GM23338 (cell line): ENCODE measurements around the gene STAT4. TPM values are rescaled to one million over a fixed set of nuclear protein-coding genes. Genes with fewer than 3 reads are reported as not detected.

Source experiments
- ATAC-seq: fragments of 200-7000 bp; cut with Tn5 transposase; 3 replicates; pipeline ENCODE4 v1.9.1; 2020
- DNase-seq: peaks from one replicate; pipeline ENCODE4 v3.0.0-alpha.2; 2015; ENCODE audit warnings: low spot score
- H2AFZ ChIP-seq: fragments of 200-600 bp; sonication (generic); 2 replicates; pipeline ENCODE4 v1.8.0; 2016; ENCODE audit warnings: antibody characterized with exemption, mild to moderate bottlenecking, moderate library complexity
- H3F3A ChIP-seq: fragments of 200-600 bp; sonication (generic); replicated peaks from 2 replicates; pipeline ENCODE4 v1.8.0; 2017; ENCODE audit warnings: antibody characterized with exemption, mixed run types, low read depth
- H3K27ac ChIP-seq: fragments of 200-600 bp; sonication (generic); 2 replicates; pipeline ENCODE4 v1.6.1; 2016; ENCODE audit warnings: low read depth
- H3K27me3 ChIP-seq: fragments of 200-600 bp; sonication (generic); 2 replicates; pipeline ENCODE4 v1.8.0; 2016; ENCODE audit warnings: mild to moderate bottlenecking, mixed run types, moderate library complexity; ENCODE audit not compliant: insufficient read depth
- H3K36me3 ChIP-seq: fragments of 200-600 bp; sonication (generic); 2 replicates; pipeline ENCODE4 v1.8.0; 2016; ENCODE audit warnings: mild to moderate bottlenecking; ENCODE audit not compliant: insufficient read depth
- H3K4me1 ChIP-seq: fragments of 200-600 bp; sonication (generic); 2 replicates; pipeline ENCODE4 v1.8.0; 2016; ENCODE audit warnings: mild to moderate bottlenecking, moderate library complexity; ENCODE audit not compliant: insufficient read depth
- H3K4me2 ChIP-seq: fragments of 200-600 bp; sonication (generic); 2 replicates; pipeline ENCODE4 v1.7.1; 2017; ENCODE audit warnings: mixed run types
- H3K4me3 ChIP-seq: fragments of 200-600 bp; sonication (generic); 2 replicates; pipeline ENCODE4 v1.6.1; 2016; ENCODE audit warnings: mixed run types
- H3K79me2 ChIP-seq: fragments of 200-600 bp; sonication (generic); replicated peaks from 2 replicates; pipeline ENCODE4 v1.8.0; 2017; ENCODE audit warnings: mild to moderate bottlenecking; ENCODE audit not compliant: insufficient read depth
- H3K9me2 ChIP-seq: fragments of 200-600 bp; sonication (generic); 2 replicates; pipeline ENCODE4 v1.8.0; 2017; ENCODE audit not compliant: insufficient read depth
- H4K20me1 ChIP-seq: fragments of 200-600 bp; sonication (generic); replicated peaks from 2 replicates; pipeline ENCODE4 v1.8.0; 2017; ENCODE audit warnings: mild to moderate bottlenecking; ENCODE audit not compliant: insufficient read depth
- H3K27ac Mint-ChIP-seq: 2 replicates; pipeline ENCODE4 v1.8.0; 2020; ENCODE audit warnings: inconsistent platforms, mild to moderate bottlenecking, moderate library complexity, mixed read lengths
- H3K27me3 Mint-ChIP-seq: 3 replicates; pipeline ENCODE4 v1.8.0; 2022; ENCODE audit warnings: low read depth, mild to moderate bottlenecking, moderate library complexity, mixed read lengths, inconsistent platforms; ENCODE audit not compliant: insufficient read depth, poor library complexity
- H3K36me3 Mint-ChIP-seq: 3 replicates; pipeline ENCODE4 v1.8.0; 2021; ENCODE audit warnings: low read depth, mild to moderate bottlenecking, inconsistent platforms, moderate library complexity, mixed read lengths
- H3K4me1 Mint-ChIP-seq: 3 replicates; pipeline ENCODE4 v1.8.0; 2020; ENCODE audit warnings: mild to moderate bottlenecking, inconsistent platforms, mixed read lengths
- H3K4me3 Mint-ChIP-seq: 3 replicates; pipeline ENCODE4 v1.8.0; 2021; ENCODE audit warnings: moderate library complexity, mild to moderate bottlenecking, inconsistent platforms, mixed read lengths
- H3K9me3 Mint-ChIP-seq: 3 replicates; pipeline ENCODE4 v1.8.0; 2020; ENCODE audit warnings: moderate library complexity, mild to moderate bottlenecking, inconsistent platforms, mixed read lengths
- CREB1 ChIP-seq: fragments of 250-450 bp; sonication (Bioruptor Pico); IDR thresholded peaks from 2 replicates; pipeline ENCODE4 v1.5.0; 2020; ENCODE audit warnings: low read depth, mild to moderate bottlenecking, moderate library complexity
- EZH2 ChIP-seq: fragments of 200-600 bp; sonication (generic); IDR thresholded peaks from one replicate; pipeline ENCODE4 v1.8.0; 2017; ENCODE audit warnings: antibody characterized with exemption, mild to moderate bottlenecking, low read depth; ENCODE audit not compliant: unreplicated experiment
- EZH2phosphoT487 ChIP-seq: fragments of 200-600 bp; sonication (generic); IDR thresholded peaks from one replicate; pipeline ENCODE4 v1.8.1; 2018; ENCODE audit warnings: antibody characterized with exemption; ENCODE audit not compliant: unreplicated experiment
- JUNB ChIP-seq: IDR thresholded peaks from one replicate; pipeline ENCODE4 v1.6.1; 2016; ENCODE audit warnings: antibody characterized with exemption; ENCODE audit not compliant: unreplicated experiment
- NANOG ChIP-seq: IDR thresholded peaks from 2 replicates; pipeline ENCODE4 v1.6.1; 2016; ENCODE audit warnings: antibody characterized with exemption, borderline replicate concordance
- POLR2AphosphoS5 ChIP-seq: IDR thresholded peaks from 2 replicates; pipeline ENCODE4 v1.6.1; 2016; ENCODE audit warnings: antibody characterized with exemption, low read depth
- STAT1 ChIP-seq: IDR thresholded peaks from one replicate; pipeline ENCODE4 v1.6.1; 2016; ENCODE audit warnings: antibody characterized with exemption; ENCODE audit not compliant: unreplicated experiment
- ZNF114 ChIP-seq: fragments of 250-450 bp; sonication (Bioruptor Pico); IDR thresholded peaks from 2 replicates; pipeline ENCODE4 v1.5.0; 2020; ENCODE audit warnings: mild to moderate bottlenecking, moderate library complexity
- ZNF331 ChIP-seq: fragments of 250-450 bp; sonication (Bioruptor Pico); IDR thresholded peaks from 2 replicates; pipeline ENCODE4 v1.5.0; 2020; ENCODE audit warnings: low read depth, mild to moderate bottlenecking, moderate library complexity
- polyA plus RNA-seq: library from polyadenylated mRNA; unstranded; fragments of >200 nt; fragmentation: Nextera tagmentation; extraction: Ambion mirVana; gene quantifications from 2 replicates; pipeline ENCODE4 v1.2.1, GENCODE V29; 2016
- total RNA-seq: library from RNA; depleted of rRNA; stranded (reverse); fragments of >200 nt; shearing (Covaris generic); gene quantifications from 2 replicates; pipeline ENCODE4 v1.2.3, GENCODE V29; 2014
- TF ChIP-seq, protein P1 (sequence below): IDR thresholded peaks from 2 replicates; pipeline ENCODE4 v1.6.1; 2016; ENCODE audit warnings: antibody characterized with exemption
- TF ChIP-seq, protein P2 (sequence below): fragments of 250-450 bp; sonication (Bioruptor Pico); IDR thresholded peaks from 2 replicates; pipeline ENCODE4 v1.5.0; 2020; ENCODE audit warnings: mild to moderate bottlenecking, moderate library complexity
- TF ChIP-seq, protein P3 (sequence below), 2 experiments: fragments of 200-600 bp in 1 of 2; sonication (generic) in 1 of 2; conservative IDR thresholded peaks; 2 replicates each; pipeline versions ENCODE4 v1.5.1 to v1.6.1; 2016 to 2017; ENCODE audit warnings: antibody characterized with exemption in 2 of 2, low read depth in 2 of 2, mild to moderate bottlenecking in 2 of 2, moderate library complexity in 1 of 2
- TF ChIP-seq, protein P4 (sequence below): IDR thresholded peaks from one replicate; pipeline ENCODE4 v1.6.1; 2018; ENCODE audit warnings: antibody characterized with exemption; ENCODE audit not compliant: unreplicated experiment

Gene STAT4
- total and polyA plus RNA-seq, 2 experiments from 2014 or later: 0.52 to 0.86 TPM

DNA sequence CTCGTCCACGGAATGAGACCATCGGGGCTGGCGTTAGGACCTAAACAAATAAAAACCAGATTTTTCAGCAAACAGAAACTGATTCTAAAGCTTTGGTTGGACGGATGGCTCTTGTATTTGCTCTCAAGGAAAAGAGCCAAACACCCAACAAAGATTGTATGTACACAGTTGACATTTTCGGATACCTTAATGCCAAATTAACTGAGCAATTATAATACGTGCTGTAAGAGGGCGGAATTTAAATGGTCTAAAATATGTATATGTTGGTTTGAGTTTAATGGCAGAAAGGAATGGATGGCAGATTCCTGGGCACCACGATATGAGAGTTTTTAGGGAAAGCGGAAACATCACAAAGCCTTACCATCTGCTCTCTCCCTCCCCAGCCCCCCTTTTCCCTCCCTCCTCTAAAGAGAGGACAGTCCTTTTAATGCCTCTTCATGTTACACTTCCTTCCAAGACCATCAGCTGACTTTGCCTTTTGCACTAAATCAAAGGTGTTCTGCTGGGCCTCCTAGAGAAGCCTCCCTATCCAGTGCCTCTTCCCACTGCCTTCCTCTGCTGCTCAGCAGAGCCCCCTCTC, 170.1 kb downstream of the STAT4 start:
- no peaks in the 10 kb centered on the region for H3K9me3 Mint-ChIP-seq
- ATAC-seq (no peak), DNase-seq (no peak)
- no peaks in the 10 kb centered on the region for H3K4me1 ChIP-seq
- no peak overlapping the region for H3K4me3 ChIP-seq
- no peak overlapping the region for H3K4me3 Mint-ChIP-seq
- H3K4me2 ChIP-seq: no peak overlapping the region
- H3K36me3 ChIP-seq: peaks cover 78% of the 10 kb centered on the region
- H3K27me3 Mint-ChIP-seq: peaks cover 5% of the 10 kb centered on the region
- H3K27ac ChIP-seq: no peak overlapping the region
- H3K4me1 Mint-ChIP-seq: no peaks in the 10 kb centered on the region; the same call in 2 of the 3 replicates
- peaks cover 4% of the 10 kb centered on the region for H4K20me1 ChIP-seq
- H3K27ac Mint-ChIP-seq: peak overlapping the region; percentile 43; the same call in 1 of the 2 replicates
- H3K27me3 ChIP-seq: no peaks in the 10 kb centered on the region
- H2AFZ ChIP-seq: no peak overlapping the region
- H3K36me3 Mint-ChIP-seq: peaks cover 88% of the 10 kb centered on the region
- H3F3A ChIP-seq: no peaks in the 10 kb centered on the region
- TF ChIP-seq, protein P1, sequence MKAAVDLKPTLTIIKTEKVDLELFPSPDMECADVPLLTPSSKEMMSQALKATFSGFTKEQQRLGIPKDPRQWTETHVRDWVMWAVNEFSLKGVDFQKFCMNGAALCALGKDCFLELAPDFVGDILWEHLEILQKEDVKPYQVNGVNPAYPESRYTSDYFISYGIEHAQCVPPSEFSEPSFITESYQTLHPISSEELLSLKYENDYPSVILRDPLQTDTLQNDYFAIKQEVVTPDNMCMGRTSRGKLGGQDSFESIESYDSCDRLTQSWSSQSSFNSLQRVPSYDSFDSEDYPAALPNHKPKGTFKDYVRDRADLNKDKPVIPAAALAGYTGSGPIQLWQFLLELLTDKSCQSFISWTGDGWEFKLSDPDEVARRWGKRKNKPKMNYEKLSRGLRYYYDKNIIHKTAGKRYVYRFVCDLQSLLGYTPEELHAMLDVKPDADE: no peak
- no peak for TF ChIP-seq NANOG
- no peak for TF ChIP-seq EZH2phosphoT487
- no peak for TF ChIP-seq STAT1
- no peak for TF ChIP-seq JUNB
- no peak for TF ChIP-seq CREB1 (CRISPR knock-in tag)
- TF ChIP-seq, protein P2, sequence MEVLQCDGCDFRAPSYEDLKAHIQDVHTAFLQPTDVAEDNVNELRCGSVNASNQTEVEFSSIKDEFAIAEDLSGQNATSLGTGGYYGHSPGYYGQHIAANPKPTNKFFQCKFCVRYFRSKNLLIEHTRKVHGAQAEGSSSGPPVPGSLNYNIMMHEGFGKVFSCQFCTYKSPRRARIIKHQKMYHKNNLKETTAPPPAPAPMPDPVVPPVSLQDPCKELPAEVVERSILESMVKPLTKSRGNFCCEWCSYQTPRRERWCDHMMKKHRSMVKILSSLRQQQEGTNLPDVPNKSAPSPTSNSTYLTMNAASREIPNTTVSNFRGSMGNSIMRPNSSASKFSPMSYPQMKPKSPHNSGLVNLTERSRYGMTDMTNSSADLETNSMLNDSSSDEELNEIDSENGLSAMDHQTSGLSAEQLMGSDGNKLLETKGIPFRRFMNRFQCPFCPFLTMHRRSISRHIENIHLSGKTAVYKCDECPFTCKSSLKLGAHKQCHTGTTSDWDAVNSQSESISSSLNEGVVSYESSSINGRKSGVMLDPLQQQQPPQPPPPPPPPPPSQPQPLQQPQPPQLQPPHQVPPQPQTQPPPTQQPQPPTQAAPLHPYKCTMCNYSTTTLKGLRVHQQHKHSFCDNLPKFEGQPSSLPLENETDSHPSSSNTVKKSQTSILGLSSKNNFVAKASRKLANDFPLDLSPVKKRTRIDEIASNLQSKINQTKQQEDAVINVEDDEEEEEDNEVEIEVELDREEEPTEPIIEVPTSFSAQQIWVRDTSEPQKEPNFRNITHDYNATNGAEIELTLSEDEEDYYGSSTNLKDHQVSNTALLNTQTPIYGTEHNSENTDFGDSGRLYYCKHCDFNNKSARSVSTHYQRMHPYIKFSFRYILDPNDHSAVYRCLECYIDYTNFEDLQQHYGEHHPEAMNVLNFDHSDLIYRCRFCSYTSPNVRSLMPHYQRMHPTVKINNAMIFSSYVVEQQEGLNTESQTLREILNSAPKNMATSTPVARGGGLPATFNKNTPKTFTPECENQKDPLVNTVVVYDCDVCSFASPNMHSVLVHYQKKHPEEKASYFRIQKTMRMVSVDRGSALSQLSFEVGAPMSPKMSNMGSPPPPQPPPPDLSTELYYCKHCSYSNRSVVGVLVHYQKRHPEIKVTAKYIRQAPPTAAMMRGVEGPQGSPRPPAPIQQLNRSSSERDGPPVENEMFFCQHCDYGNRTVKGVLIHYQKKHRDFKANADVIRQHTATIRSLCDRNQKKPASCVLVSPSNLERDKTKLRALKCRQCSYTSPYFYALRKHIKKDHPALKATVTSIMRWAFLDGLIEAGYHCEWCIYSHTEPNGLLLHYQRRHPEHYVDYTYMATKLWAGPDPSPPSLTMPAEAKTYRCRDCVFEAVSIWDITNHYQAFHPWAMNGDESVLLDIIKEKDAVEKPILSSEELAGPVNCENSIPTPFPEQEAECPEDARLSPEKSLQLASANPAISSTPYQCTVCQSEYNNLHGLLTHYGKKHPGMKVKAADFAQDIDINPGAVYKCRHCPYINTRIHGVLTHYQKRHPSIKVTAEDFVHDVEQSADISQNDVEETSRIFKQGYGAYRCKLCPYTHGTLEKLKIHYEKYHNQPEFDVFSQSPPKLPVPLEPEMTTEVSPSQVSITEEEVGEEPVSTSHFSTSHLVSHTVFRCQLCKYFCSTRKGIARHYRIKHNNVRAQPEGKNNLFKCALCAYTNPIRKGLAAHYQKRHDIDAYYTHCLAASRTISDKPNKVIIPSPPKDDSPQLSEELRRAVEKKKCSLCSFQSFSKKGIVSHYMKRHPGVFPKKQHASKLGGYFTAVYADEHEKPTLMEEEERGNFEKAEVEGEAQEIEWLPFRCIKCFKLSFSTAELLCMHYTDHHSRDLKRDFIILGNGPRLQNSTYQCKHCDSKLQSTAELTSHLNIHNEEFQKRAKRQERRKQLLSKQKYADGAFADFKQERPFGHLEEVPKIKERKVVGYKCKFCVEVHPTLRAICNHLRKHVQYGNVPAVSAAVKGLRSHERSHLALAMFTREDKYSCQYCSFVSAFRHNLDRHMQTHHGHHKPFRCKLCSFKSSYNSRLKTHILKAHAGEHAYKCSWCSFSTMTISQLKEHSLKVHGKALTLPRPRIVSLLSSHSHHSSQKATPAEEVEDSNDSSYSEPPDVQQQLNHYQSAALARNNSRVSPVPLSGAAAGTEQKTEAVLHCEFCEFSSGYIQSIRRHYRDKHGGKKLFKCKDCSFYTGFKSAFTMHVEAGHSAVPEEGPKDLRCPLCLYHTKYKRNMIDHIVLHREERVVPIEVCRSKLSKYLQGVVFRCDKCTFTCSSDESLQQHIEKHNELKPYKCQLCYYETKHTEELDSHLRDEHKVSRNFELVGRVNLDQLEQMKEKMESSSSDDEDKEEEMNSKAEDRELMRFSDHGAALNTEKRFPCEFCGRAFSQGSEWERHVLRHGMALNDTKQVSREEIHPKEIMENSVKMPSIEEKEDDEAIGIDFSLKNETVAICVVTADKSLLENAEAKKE: no peak
- TF ChIP-seq ZNF114 (CRISPR knock-in tag): no peak
- no peak for TF ChIP-seq EZH2
- no peak for TF ChIP-seq POLR2AphosphoS5
- no peak for TF ChIP-seq ZNF331 (CRISPR knock-in tag)
- TF ChIP-seq, protein P3, sequence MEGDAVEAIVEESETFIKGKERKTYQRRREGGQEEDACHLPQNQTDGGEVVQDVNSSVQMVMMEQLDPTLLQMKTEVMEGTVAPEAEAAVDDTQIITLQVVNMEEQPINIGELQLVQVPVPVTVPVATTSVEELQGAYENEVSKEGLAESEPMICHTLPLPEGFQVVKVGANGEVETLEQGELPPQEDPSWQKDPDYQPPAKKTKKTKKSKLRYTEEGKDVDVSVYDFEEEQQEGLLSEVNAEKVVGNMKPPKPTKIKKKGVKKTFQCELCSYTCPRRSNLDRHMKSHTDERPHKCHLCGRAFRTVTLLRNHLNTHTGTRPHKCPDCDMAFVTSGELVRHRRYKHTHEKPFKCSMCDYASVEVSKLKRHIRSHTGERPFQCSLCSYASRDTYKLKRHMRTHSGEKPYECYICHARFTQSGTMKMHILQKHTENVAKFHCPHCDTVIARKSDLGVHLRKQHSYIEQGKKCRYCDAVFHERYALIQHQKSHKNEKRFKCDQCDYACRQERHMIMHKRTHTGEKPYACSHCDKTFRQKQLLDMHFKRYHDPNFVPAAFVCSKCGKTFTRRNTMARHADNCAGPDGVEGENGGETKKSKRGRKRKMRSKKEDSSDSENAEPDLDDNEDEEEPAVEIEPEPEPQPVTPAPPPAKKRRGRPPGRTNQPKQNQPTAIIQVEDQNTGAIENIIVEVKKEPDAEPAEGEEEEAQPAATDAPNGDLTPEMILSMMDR (conservative IDR thresholded peaks at IDR 0.05; ENCODE audit: low read depth in 2 of 2): no peak
- TF ChIP-seq, protein P4, sequence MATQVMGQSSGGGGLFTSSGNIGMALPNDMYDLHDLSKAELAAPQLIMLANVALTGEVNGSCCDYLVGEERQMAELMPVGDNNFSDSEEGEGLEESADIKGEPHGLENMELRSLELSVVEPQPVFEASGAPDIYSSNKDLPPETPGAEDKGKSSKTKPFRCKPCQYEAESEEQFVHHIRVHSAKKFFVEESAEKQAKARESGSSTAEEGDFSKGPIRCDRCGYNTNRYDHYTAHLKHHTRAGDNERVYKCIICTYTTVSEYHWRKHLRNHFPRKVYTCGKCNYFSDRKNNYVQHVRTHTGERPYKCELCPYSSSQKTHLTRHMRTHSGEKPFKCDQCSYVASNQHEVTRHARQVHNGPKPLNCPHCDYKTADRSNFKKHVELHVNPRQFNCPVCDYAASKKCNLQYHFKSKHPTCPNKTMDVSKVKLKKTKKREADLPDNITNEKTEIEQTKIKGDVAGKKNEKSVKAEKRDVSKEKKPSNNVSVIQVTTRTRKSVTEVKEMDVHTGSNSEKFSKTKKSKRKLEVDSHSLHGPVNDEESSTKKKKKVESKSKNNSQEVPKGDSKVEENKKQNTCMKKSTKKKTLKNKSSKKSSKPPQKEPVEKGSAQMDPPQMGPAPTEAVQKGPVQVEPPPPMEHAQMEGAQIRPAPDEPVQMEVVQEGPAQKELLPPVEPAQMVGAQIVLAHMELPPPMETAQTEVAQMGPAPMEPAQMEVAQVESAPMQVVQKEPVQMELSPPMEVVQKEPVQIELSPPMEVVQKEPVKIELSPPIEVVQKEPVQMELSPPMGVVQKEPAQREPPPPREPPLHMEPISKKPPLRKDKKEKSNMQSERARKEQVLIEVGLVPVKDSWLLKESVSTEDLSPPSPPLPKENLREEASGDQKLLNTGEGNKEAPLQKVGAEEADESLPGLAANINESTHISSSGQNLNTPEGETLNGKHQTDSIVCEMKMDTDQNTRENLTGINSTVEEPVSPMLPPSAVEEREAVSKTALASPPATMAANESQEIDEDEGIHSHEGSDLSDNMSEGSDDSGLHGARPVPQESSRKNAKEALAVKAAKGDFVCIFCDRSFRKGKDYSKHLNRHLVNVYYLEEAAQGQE: no peak
- no peaks in the 10 kb centered on the region for H3K9me2 ChIP-seq
- no peaks in the 10 kb centered on the region for H3K79me2 ChIP-seq
